ENCODE measurements around the gene NEK11.
A peak's percentile ranks its signal among the peaks of the same experiment; 100 is the strongest.
"Not testable (repeated sequence)": the region's sequence is repeated elsewhere in the genome, so short reads cannot be mapped to it uniquely, and the experiment has no call there.

The NEK11 gene

DNA sequence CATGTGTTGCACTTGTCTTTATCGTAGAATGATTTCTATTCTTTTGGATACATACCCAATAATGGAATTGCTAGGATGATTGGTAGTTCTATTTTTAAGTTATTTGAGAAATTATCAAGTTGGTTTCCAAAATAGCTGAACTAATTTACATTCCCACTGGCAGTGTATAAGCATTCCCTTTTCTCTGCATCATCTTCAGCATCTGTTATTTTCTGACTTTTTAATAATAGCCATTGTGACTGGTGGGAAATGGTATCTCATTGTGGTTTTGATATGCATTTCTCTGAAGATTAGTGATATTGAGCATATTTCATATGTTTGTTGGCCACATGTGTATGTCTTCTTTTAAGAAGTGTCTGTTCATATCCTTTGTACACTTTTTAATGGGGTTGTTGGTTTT is 273.2 kb downstream of the NEK11 start:
- DNase-seq (ENCODE audit: low spot score) = no peak

DNA sequence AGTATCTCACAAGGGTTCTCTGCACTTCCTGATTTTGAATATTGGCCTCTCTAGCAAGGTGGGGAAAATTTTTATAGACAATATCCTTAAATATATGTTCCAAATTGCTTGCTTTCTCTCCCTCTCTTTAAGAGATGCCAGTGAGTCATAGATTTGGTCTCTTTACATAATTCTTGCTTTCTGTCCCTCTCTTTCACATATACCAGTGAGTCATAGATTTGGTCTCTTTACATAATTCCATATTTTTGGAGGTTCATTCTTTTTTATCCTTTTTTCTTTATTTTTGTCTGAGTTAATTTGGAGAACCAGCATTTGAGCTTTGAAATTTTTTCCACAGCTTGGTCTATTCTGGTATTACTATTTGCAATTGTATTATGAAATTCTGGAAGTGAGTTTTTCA is 277.2 kb downstream of the NEK11 start:
- DNase-seq (ENCODE audit: low spot score) = no peak

DNA sequence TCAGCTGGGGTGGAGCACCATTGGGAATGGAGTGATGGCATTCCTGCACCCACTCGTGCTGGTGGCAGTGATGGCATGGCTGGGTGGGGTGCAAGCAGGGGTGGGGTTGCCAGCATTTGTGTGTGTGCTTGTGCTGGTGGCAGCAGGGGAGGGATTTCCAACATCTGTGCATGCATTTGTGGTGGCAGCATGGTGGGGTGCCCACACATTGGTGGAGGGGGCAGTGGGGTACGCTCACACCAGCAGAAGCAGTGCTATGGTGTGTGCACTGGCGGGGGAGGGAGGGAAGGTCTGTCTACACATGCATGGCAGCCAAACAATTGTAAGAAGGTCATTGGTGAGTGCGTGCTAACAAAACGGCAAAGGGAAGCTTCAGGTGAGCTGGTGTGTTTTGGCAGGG is 278.2 kb downstream of the NEK11 start:
- no peak for DNase-seq (ENCODE audit: low spot score)

DNA sequence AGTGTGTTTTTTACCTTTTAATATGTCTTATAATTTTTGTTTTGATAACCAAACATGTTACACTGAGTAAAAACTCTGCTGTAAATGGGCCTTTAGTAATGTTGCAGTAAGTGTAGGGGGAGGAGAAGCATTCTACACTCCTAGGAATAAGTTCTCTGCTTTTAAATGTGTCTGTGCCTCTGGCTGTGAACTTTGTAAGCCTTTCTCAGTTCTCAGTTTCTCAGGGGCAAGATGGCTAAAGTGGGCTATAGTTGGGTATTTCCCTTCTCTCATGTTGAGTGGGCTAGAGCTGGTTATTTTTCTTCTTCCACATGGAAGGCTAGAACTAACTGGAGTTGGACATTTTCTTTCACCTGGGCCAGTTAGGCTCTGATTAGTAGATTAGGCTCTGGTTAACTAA is 279.6 kb downstream of the NEK11 start:
- no peak for DNase-seq (ENCODE audit: low spot score)

DNA sequence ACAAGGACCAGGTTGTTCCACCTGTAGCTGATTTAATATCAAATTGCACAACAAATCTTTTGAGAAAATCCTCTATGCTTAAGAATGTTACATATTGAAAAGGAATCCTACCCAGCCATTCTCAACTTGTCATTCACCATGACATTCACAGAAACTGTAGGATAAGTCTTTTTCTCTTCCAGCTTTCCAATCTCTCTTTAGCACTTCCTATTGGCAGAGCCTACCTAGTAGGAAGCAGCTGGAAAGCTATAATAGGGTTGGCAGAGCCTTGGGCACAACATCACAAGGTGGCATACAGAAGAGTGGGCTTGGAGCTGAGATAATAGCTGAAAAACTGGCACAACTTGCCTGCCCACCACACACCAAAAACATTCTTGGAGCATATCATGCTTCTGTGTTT is 287.6 kb downstream of the NEK11 start:
- no peak for DNase-seq (ENCODE audit: low spot score)

DNA sequence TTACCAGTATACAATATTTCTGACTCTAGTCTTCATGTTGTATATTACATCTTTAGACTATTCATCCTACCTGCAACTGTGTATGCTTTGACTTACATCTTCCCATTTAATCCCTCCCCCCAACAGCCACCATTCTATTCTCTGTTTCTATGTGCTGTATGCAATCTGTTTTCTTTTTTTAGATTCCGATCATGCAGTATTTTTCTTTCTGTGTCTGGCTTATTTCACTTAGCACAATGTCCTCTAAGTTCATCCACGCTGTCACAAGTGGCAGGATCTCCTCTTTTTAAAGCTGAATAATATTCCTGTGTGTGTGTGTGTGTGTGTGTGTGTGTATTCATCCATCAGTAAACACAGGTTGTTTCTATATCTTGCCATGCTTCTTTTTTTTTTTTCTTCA is 288.5 kb downstream of the NEK11 start:
- DNase-seq (ENCODE audit: low spot score) = no peak

DNA sequence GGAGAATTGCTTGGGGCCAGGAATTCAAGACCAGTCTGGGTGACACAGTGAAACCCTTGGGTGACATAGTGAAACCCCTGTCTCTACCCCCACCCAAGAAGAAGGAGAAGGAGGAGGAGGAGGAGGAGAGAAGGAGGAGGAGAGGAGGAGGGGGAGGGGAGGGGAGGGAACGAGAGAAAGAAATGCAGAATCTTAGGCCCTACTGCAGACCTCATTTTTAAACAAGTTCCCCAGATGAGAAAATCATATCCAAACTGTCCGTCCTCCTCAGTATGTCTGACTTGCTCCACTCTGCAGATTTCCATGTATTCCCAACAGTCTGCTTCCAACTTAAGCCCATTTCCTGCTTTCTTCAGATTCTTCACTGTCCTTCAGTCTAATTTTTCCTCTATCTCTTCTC is 291.0 kb downstream of the NEK11 start:
- DNase-seq (ENCODE audit: low spot score) = no peak

DNA sequence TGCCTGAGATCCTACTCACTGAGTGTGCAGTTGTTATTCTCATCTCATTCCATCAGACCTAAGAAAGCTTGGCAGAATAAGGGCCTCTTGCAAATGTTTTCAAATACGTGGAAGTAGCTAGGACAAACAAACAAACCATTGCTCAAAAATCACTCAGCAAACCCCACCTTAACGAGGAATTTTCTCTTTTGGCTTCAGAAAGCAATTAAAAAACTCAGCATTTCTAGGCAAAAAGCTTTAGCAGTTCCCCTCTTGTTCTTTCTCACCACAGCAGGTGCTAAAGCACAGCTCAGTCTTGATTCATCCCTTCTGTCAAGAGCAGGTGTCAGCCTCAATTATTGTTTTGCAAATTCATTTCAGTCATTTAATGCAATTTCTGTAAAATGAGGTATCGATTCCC is 296.3 kb downstream of the NEK11 start:
- no peak for DNase-seq (ENCODE audit: low spot score)

DNA sequence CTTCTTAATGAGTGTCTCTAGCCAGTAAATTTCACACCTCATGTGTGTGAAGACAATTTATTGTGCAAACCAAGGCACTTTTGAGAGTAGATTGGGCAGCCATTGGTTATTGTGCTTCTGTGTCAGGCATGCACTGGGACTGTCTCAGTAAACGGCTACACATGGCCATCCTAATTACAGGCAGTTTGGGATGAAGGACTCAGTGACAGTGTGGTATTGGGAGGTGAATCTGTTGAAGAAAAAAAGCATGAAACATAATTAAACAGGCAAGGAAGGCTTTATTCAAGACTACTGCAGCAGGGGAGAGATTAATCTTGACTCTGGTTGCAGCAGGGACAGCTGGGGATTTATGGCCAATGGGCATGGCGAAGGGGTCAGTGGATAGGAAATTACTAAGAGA is 297.1 kb downstream of the NEK11 start:
- DNase-seq (ENCODE audit: low spot score) = no peak

DNA sequence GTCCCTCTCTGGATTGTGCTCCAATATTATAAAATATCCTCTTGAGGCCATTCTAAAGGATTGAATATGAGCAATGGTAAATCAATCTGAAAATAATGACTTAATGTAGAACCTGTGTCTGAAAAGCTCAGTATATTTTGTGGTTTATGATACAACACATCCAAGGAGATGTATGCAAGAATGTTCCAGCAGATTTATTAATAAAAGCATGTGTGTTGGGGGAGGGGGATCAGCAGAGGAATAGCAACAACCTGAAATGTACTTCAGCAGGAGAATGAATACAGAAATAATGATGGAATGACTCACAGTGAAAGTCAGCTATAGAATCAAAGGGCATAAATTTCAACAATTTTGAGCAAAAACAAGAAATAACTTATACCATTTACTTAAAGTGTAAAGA is 298.2 kb downstream of the NEK11 start:
- no peak for DNase-seq (ENCODE audit: low spot score)

DNA sequence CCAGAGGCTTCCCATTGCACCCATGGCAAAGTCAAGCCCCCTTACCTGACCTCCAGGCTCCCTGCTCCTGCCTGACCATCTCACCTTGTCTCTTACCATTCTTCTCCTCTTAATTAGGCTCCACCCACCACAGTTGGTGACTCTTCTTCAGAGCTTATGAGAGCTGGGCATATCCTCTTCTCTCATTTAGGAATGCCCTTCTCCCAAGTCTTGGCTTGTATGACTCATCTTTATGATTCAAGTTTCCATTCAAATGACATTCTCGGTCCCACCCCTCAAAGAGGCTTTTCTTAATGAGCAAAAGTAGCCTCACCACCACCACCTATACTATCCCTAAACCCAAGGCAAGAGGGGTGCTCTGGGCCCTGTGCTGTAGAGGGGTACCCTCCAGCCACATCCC is 299.6 kb downstream of the NEK11 start:
- no peak for DNase-seq (ENCODE audit: low spot score)

DNA sequence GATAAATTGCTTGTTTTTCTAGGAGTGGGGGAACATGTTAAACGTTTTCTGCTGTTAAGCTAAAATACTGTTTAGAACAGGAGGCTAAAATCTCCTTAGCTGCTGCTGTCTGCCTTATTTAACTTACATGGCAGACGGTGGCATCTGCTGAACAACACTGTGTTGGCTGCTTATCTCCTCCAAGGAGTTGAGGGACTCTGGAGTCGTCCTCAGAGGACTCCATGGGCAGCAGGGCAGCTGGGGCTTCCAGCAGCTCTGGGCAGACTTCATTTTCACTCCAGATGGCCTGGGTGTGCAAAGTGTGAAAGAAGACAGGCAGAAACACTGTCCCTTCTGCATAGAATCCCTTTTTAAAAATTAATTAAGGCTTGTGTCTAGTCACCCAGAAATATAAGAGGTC is 302.0 kb downstream of the NEK11 start:
- peak; percentile 23 for DNase-seq (ENCODE audit: low spot score)

DNA sequence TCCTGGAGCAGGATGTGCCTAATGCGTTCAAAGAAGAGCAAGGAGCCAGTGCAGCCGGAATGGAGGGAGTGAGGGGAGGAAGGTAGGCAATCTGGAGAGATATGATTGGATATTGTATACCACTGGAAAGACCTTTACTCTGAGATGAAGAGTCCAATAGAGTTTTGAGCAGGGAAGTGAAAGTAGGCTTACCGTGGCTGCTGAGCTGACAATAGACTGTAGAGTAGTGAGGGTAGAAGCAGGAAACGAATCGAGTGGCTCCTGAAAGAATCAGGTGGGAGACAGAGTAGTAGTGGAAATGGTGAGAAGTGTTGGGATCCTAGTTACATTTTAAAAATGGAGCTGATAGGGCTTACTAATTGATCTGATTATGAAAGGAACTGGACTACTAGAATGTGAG is 303.1 kb downstream of the NEK11 start:
- DNase-seq (ENCODE audit: low spot score) = no peak

DNA sequence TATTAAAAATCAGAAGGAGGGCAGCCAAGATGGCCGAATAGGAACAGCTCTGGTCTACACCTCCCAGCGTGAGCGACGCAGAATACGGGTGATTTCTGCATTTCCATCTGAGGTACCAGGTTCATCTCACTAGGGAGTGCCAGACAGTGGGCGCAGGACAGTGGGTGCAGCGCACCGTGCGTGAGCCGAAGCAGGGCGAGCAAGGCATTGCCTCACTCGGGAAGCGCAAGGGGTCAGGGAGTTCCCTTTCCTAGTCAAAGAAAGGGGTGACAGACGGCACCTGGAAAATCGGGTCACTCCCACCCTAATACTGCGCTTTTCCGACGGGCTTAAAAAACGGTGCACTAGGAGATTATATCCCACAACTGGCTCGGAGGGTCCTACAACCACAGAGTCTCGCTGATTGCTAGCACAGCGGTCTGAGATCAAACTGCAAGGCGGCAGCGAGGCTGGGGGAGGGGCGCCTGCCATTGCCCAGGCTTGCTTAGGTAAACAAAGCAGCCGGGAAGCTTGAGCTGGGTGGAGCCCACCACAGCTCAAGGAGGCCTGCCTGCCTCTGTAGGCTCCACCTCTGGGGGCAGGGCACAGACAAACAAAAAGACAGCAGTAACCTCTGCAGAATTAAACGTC is 304.9 kb downstream of the NEK11 start:
- not testable (repeated sequence) for DNase-seq (ENCODE audit: low spot score)

DNA sequence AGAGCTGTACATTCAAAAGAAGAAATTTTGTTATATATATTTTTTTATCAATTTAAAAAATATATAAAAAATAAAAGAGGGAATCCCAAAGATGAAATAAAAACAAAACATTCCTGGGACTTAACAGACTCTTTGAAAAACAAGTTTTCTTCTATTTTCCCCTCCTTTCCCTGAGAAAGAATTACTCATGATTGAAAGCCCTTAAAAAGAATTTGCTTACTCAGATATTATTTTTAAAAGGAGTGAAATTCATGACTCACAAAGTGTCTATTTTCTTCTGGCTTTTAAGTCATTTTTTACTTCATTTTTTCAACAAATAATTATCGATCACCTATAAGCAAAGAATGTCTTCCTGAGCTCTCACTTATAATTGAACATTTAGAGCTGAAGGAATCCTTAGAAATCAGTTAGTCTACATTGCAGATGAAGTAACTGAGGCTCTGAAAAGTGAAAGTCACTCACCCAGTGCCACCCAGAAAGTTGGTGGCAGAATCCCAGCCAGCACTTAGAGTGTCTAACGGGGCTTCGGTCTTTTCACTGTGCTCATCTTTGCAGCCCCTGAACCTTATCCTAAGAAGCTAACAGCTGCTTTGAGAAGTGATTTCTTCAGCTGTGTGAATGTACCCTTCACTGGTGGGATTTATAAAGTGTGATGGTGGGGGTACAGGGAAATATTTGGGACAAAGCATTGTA is 312.4 kb downstream of the NEK11 start:
- no peak for DNase-seq (ENCODE audit: low spot score)

DNA sequence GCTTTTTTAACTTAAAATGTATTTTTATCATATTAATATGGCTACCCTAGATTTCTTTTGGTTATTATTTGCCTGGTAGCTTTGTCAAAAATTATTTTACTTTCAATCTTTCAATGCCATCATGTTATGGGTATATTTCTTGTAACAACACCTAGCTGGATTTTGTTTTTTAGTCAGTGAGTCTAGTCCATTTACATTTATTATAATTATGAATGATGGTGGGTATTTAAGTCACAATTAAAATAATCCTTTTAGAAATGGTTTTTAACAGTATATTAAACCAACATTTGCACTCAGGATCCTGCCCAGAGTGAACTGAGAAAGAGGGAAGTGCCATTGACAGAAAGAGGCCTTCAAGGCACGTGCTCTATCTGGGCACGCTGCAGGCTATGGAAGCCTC is 315.1 kb downstream of the NEK11 start:
- DNase-seq (ENCODE audit: low spot score) = no peak

DNA sequence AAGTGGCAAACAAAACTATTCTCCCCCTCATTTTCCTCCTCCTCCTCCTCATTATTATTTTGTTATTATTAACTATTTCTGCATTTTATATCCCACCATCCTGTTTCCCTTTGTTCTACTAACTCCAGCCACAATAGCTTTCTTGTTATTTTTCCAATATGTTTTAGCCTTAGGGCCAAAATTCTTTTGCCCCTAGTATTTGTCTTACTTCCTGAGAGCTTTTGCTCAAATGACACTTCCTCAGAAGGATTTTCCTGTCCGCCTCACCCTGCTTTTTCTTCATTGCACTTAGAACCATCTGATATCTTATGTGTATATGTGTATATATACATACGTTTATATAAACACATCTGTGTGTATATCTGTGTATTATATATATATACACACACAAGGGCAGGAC is 322.2 kb downstream of the NEK11 start:
- no peak for DNase-seq (ENCODE audit: low spot score)

DNA sequence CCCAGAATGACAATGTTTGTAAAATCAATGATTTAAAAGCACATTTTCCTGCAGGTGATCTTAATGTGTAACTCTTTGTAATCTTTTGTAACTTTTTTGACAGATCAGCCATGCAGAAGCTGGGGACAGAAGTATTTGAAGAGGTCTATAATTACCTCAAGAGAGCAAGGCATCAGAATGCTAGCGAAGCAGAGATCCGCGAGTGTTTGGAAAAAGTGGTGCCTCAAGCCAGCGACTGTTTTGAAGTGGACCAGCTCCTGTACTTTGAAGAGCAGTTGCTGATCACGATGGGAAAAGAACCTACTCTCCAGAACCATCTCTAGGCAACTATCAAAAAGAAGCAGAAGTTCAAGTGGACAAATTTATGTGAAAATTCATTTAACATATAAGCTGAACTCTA is 322.8 kb downstream of the NEK11 start:
- no peak for DNase-seq (ENCODE audit: low spot score)

DNA sequence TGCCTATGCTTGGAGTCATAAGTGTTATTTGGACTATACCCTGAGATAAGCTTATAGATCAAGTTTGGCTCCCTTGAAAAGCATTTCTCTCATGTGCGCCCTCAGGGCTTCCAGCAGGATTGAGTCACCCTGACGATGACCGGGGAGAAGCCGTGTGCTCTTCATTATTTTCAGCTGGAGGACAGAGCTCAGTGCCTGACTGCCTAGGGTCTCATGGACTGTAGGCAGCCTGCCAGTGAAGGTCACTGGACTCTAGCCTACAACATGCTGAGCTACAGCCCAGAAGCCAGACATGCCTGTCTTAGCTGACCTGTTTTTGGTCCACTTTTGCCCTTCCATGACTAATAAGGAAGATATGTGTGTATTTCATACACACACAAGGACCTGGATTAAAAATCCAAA is 323.3 kb downstream of the NEK11 start:
- DNase-seq (ENCODE audit: low spot score) = no peak

DNA sequence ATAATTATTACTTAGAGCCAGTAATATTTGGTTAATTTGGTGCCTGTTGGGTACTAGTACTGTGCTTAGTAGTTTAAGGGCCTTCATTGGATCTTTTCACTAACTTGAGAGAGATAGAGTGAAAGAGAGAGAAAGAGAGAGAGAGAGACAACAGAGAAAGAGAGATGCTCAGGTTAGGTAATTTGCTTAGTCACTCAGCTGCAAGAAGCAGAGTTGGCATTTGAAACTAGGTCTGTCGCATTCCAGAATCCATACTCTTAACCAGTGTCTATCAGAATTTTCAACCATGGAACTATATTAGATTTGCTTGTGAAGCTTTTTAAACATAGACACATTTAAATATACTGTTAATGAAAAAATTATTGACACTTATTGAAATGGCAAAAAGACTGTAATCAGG is 323.8 kb downstream of the NEK11 start:
- DNase-seq (ENCODE audit: low spot score) = no peak

DNA sequence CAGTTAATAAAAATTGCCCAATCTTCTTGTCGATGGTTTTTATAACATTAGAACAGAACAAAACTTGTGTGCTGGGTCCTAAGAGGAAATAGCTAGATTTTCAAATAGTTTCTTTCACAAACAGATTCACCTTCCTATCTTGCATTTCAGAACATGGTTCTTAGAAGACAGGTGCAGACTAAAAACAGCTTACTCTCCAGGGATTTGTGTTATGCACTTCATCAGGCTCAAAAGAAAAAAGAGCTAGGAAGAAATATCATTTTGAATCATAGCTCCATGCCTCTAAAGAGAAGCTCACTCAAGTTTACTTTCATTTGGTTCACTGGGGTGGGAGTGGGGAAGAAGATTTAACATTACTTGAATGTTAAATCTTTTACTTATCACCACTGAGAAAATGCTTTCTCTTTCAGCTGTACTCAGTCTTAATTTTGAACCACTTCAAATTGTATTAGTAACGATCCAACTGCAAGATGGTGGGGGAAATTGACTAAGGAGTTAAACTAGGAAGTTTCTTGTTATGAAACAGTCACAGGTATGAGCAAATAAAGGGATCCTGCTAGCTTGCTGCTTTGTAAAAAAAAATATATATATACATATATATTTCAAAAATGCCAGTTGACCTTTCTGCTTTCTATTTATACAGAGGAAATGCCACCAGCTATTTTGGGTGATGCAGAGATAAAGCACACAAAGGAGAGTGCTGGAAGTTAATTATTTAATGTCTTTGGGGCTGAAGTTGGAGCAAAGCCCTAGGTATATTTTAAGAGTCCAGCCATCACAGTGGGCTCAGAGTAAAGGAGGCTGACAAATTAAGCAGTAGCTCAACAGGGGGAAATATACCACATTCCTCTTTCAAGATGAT is 326.6 kb downstream of the NEK11 start:
- peak; percentile 9 for DNase-seq (ENCODE audit: low spot score)

DNA sequence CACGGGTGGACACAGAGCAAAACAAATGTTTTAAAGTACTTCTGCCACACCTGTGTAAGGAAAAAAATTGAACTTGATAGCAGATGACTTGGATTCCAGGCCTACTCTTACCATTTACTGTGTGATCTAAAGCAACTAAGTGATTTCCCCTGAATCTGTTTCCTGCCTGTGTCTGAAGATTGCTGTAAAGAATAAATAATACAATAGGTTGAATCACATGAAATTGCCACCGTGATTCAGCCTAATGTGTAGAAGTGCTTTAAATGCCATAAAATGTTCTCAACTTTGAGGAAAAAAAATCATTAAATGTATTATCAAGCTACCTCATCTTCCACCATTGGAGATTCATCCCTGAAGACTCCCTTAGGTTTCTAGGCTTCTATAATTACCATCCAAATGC is 327.3 kb downstream of the NEK11 start:
- no peak for DNase-seq (ENCODE audit: low spot score)
